H1 (cell line): ENCODE results near the gene MSMP. TPM values are rescaled to one million over a fixed set of nuclear protein-coding genes. Genes with fewer than 3 reads are reported as not detected.

Source experiments
- ATF3 ChIP-seq: IDR thresholded peaks from 2 replicates; pipeline ENCODE4 v1.6.1; 2011; ENCODE audit warnings: low read depth, mild to moderate bottlenecking, low read length; ENCODE audit not compliant: insufficient read depth
- EZH2 ChIP-seq: fragments of 200-600 bp; sonication (generic); IDR thresholded peaks from 2 replicates; pipeline ENCODE4 v1.7.1; 2012; ENCODE audit warnings: low read depth, mild to moderate bottlenecking, moderate library complexity, low read length, inconsistent platforms; ENCODE audit not compliant: severe bottlenecking
- SIRT6 ChIP-seq: IDR thresholded peaks from one replicate; pipeline ENCODE4 v1.7.1; 2012; ENCODE audit warnings: low read length, inconsistent platforms
- polyA plus RNA-seq, 7 experiments: library from polyadenylated mRNA; depleted of rRNA in 3 of 7; stranded (reverse) in 5 of 7; unstranded in 2 of 7; fragments of >200 nt in 5 of 7; fragments of 200-250 nt in 2 of 7; gene quantifications; 1 replicate in 5 of 7; 2 replicates in 1 of 7; 4 replicates in 1 of 7; pipeline versions ENCODE4 v1.2.1 to v1.2.3, GENCODE V29; 2011 to 2013; ENCODE audit warnings: missing spikeins in 2 of 7, mixed read lengths in 2 of 7
- total RNA-seq: library from RNA; stranded (reverse); fragmentation: NEBNext Ultra II Directional; extraction: Animal tissue kit (Norgen Biotek cat#: 25700); gene quantifications from 2 replicates; pipeline ENCODE4 v1.2.1, GENCODE V29; 2021

Gene MSMP
- total and polyA plus RNA-seq, 2 of the 8 experiments (the other 6 are each of a cell fraction or from before 2014, with no cell fraction given), result 0.53 TPM; not detected in 1

- TF ChIP-seq EZH2 (no peak), SIRT6 (no peak), ATF3 (no peak)
Observed at GRCh38 chr9:35754264-35754663, at the start of gene MSMP (continued).
